Smooth muscle cell (in vitro differentiated cells): Measurements from ENCODE around the gene KCTD1. TPM values are rescaled to one million over a fixed set of nuclear protein-coding genes. Genes with fewer than 3 reads are reported as not detected.

ENCODE experiments used
- DNase-seq: peaks from one replicate; lab custom pipeline; 2025; ENCODE audit not compliant: unreplicated experiment; lab: John Stamatoyannopoulos, UW
- H2AFZ ChIP-seq: fragments of 200-600 bp; sonication (generic); 2 replicates; pipeline ENCODE4 v1.6.0; 2016; ENCODE audit warnings: antibody characterized with exemption, low read depth, mild to moderate bottlenecking
- H3F3A ChIP-seq: fragments of 200-600 bp; sonication (generic); 2 replicates; pipeline ENCODE4 v1.6.0; 2017; ENCODE audit warnings: antibody characterized with exemption, low read depth
- H3K27ac ChIP-seq: fragments of 200-600 bp; sonication (generic); 2 replicates; pipeline ENCODE4 v1.5.1; 2016; ENCODE audit warnings: low read depth, mild to moderate bottlenecking
- H3K27me3 ChIP-seq: fragments of 200-600 bp; sonication (generic); 2 replicates; pipeline ENCODE4 v1.6.1; 2016; ENCODE audit warnings: low read depth, mild to moderate bottlenecking
- H3K36me3 ChIP-seq: fragments of 200-600 bp; sonication (generic); 2 replicates; pipeline ENCODE4 v1.5.1; 2016; ENCODE audit warnings: low read depth
- H3K4me1 ChIP-seq: fragments of 200-600 bp; sonication (generic); 2 replicates; pipeline ENCODE4 v1.5.1; 2016; ENCODE audit warnings: low read depth
- H3K4me2 ChIP-seq: fragments of 200-600 bp; sonication (generic); 2 replicates; pipeline ENCODE4 v1.6.0; 2016; ENCODE audit warnings: mild to moderate bottlenecking
- H3K4me3 ChIP-seq: fragments of 200-600 bp; sonication (generic); 2 replicates; pipeline ENCODE4 v1.5.1; 2016; ENCODE audit warnings: mild to moderate bottlenecking
- H3K79me2 ChIP-seq: fragments of 200-600 bp; sonication (generic); 2 replicates; pipeline ENCODE4 v1.6.0; 2016; ENCODE audit warnings: low read depth, mild to moderate bottlenecking
- H3K9ac ChIP-seq: fragments of 200-600 bp; sonication (generic); 2 replicates; pipeline ENCODE4 v1.6.0; 2016; ENCODE audit warnings: low read depth
- H3K9me3 ChIP-seq: fragments of 200-600 bp; sonication (generic); replicated peaks from 2 replicates; pipeline ENCODE4 v1.5.1; 2016; ENCODE audit warnings: low read depth
- H4K20me1 ChIP-seq: fragments of 200-600 bp; sonication (generic); 2 replicates; pipeline ENCODE4 v1.6.0; 2016; ENCODE audit warnings: low read depth
- WGBS: methylation state at CpG from one replicate; pipeline ENCODE4 v1.1.7; 2016; ENCODE audit warnings: low lambda C conversion rate; 5-methylcytosine and 5-hydroxymethylcytosine counted together
- polyA plus RNA-seq: library from polyadenylated mRNA; unstranded; fragments of >200 nt; fragmentation: Nextera tagmentation; extraction: Ambion mirVana; gene quantifications from 2 replicates; pipeline ENCODE4 v1.2.1, GENCODE V29; 2016
- total RNA-seq: library from RNA; depleted of rRNA; stranded (reverse); fragments of >200 nt; gene quantifications from 2 replicates; pipeline ENCODE4 v1.2.3, GENCODE V29; 2014
- TF ChIP-seq, protein P1 (sequence below): fragments of 200-600 bp; sonication (generic); IDR thresholded peaks from 2 replicates; pipeline ENCODE4 v1.5.1; 2017; ENCODE audit warnings: borderline replicate concordance, mild to moderate bottlenecking, antibody characterized with exemption; ENCODE audit not compliant: insufficient read depth, poor library complexity, severe bottlenecking

The KCTD1 gene
- total and polyA plus RNA-seq, 2 experiments from 2014 or later: 2.3 to 11.4 TPM

DNA sequence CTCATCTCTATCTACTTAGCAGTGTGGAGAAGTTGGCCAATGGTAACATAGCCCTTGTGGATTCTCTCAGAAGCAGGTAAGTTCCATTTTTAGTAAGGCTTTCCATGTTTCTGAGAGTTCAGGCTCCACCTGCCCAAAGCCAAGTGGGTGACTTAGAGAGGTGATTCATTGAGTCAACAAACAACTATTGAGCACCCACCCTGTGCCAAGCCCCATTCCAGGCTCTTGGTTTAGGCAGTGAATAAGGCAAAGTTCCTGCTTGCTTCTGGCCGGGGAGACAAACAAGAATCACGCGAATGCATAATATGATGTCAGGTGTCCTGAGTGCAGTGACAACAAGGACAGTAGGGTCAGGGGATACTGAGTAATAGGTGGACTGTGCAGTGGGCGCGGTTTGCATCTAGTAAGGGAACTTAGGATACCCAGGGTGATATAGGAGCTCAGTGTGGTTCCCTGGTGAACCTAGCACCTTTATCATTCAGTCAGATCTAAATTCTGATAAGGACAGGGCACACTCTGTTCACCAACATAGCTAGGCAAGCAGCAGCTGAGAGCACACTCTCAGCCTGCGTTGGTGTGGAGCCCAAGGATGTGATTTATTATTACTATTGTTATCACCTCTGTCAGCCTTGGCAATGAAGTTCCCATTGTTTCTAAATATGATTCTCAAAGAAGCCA is 31.7 kb upstream of the KCTD1 start:
- 84% methylated on average over 6 of the region's 6 CpGs for WGBS
- Histone ChIP-seq H3K9me3 (no peaks in the 10 kb centered on the region), H3K4me2 (no peak overlapping the region), H4K20me1 (no peaks in the 10 kb centered on the region), H3K27ac (no peak overlapping the region), H3K27me3 (no peaks in the 10 kb centered on the region), H3K4me3 (no peak overlapping the region), H2AFZ (no peak overlapping the region), H3K79me2 (no peaks in the 10 kb centered on the region), H3K9ac (no peak overlapping the region), H3K36me3 (no peaks in the 10 kb centered on the region), H3F3A (peaks cover under 1% of the 10 kb centered on the region), H3K4me1 (peaks cover 4% of the 10 kb centered on the region)
- TF ChIP-seq, protein P1, sequence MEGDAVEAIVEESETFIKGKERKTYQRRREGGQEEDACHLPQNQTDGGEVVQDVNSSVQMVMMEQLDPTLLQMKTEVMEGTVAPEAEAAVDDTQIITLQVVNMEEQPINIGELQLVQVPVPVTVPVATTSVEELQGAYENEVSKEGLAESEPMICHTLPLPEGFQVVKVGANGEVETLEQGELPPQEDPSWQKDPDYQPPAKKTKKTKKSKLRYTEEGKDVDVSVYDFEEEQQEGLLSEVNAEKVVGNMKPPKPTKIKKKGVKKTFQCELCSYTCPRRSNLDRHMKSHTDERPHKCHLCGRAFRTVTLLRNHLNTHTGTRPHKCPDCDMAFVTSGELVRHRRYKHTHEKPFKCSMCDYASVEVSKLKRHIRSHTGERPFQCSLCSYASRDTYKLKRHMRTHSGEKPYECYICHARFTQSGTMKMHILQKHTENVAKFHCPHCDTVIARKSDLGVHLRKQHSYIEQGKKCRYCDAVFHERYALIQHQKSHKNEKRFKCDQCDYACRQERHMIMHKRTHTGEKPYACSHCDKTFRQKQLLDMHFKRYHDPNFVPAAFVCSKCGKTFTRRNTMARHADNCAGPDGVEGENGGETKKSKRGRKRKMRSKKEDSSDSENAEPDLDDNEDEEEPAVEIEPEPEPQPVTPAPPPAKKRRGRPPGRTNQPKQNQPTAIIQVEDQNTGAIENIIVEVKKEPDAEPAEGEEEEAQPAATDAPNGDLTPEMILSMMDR: no peak
- no peak for DNase-seq

DNA sequence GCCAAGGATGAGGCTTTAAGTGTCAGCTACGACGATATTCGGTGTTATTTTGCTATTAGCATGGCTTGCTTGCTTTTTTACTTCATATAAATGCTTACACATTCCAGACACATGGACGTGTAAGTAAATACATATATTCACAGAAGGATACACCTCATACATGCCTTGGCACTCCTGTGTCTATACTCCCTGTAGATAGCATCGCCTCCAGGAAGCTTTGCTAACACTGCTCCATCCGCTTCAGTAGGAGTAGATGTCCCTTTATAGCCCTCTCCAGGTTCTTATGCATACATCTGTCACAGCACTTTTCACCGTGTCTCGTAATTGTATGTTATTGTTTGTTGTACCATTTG is 27.5 kb upstream of the KCTD1 start:
- H3K4me2 ChIP-seq: peak overlapping the region; percentile 94
- TF ChIP-seq, protein P1: no peak
- H3K36me3 ChIP-seq: no peaks in the 10 kb centered on the region
- H3F3A ChIP-seq: peaks cover 3% of the 10 kb centered on the region
- H4K20me1 ChIP-seq: no peaks in the 10 kb centered on the region
- DNase-seq: no peak
- peak overlapping the region; percentile 30 for H3K27ac ChIP-seq
- peaks cover 4% of the 10 kb centered on the region for H3K4me1 ChIP-seq
- H3K79me2 ChIP-seq: no peaks in the 10 kb centered on the region
- no peaks in the 10 kb centered on the region for H3K9me3 ChIP-seq
- H2AFZ ChIP-seq: peak overlapping the region; percentile 94
- H3K27me3 ChIP-seq: no peaks in the 10 kb centered on the region
- H3K4me3 ChIP-seq: peak overlapping the region; percentile 56
- H3K9ac ChIP-seq: no peak overlapping the region
- 69% methylated on average over 8 of the region's 8 CpGs for WGBS

DNA sequence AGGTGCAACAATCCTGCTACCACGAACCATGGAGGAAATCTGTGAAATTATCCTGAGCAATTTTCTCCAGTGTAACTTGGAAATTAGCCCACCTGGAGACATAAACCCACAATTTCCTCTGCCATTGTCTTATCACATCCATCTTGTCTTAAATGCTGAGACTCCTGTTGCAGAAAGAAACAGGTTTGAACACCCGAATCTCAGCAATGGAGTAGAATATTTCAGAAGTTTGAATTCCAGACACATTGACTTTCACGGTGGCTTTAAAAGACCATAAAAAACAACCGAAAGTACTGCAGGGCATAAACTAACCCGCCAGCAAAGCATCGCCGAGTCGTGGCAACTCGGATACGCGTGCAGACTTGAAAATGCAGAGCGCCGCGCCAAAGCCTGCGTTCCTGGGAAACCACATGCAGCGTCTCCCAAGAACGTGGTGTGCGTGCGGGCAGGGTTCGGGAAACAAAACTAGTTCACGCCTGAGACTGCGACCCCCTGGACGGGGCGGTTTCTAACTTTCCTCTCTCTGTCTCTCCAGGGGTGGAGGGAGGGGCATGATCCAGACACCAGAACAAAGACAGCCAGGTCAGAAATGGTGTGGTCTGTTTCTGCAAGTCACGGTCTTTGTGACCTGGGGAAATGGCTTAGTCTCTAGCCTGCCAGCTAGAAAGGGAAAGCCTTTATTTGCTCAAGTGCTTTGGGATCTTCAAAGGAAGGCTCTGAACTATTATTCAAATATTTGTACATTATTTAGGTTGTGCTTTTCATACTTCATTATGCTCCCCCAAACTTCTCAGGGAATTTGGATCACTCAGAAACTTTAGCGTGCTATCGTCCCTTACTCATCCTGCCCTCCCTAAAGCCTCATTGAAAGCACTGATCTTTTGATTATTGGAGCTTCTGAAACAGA is 26.9 kb upstream of the KCTD1 start:
- peak overlapping the region; percentile 55 for H3K9ac ChIP-seq

More for the DNA sequence above, 26.9 kb upstream of the KCTD1 start:
- Histone ChIP-seq H3K9me3 (no peaks in the 10 kb centered on the region), H4K20me1 (no peaks in the 10 kb centered on the region), H2AFZ (peak overlapping the region; percentile 94), H3F3A (peaks cover 3% of the 10 kb centered on the region), H3K4me3 (peak overlapping the region; percentile 56), H3K4me2 (peak overlapping the region; percentile 94), H3K36me3 (no peaks in the 10 kb centered on the region), H3K79me2 (no peaks in the 10 kb centered on the region), H3K27me3 (no peaks in the 10 kb centered on the region), H3K27ac (peak overlapping the region; percentile 30), H3K4me1 (peaks cover 4% of the 10 kb centered on the region)
- TF ChIP-seq, protein P1: no peak
- WGBS: 7% methylated on average over 27 of the region's 27 CpGs
- peak; percentile 12 for DNase-seq
